HUES48 (cell line): ENCODE measurements around the gene ARHGEF19.
"Not testable (repeated sequence)": the region's sequence is repeated elsewhere in the genome, so short reads cannot be mapped to it uniquely, and the experiment has no call there.

Experiments
- H3K27ac ChIP-seq: one replicate; pipeline ENCODE4 v1.7.0; 2013; ENCODE audit warnings: low read depth, low read length, inconsistent platforms
- H3K27me3 ChIP-seq: 2 replicates; pipeline ENCODE4 v1.6.1; 2013; ENCODE audit warnings: mild to moderate bottlenecking, low read length; ENCODE audit not compliant: control insufficient read depth, insufficient read depth
- H3K36me3 ChIP-seq: 2 replicates; pipeline ENCODE4 v1.6.1; 2013; ENCODE audit warnings: low read length; ENCODE audit not compliant: control insufficient read depth, insufficient read depth
- H3K4me1 ChIP-seq: 2 replicates; pipeline ENCODE4 v1.6.1; 2013; ENCODE audit warnings: mild to moderate bottlenecking, low read length; ENCODE audit not compliant: control insufficient read depth, insufficient read depth
- H3K4me3 ChIP-seq: 2 replicates; pipeline ENCODE4 v1.5.1; 2013; ENCODE audit warnings: mild to moderate bottlenecking, low read depth, low read length
- H3K9ac ChIP-seq: 2 replicates; pipeline ENCODE4 v1.6.1; 2013; ENCODE audit warnings: mild to moderate bottlenecking, low read depth, low read length, moderate library complexity
- H3K9me3 ChIP-seq: 2 replicates; pipeline ENCODE4 v1.6.1; 2013; ENCODE audit warnings: low read length; ENCODE audit not compliant: control insufficient read depth, insufficient read depth

Gene ARHGEF19

DNA sequence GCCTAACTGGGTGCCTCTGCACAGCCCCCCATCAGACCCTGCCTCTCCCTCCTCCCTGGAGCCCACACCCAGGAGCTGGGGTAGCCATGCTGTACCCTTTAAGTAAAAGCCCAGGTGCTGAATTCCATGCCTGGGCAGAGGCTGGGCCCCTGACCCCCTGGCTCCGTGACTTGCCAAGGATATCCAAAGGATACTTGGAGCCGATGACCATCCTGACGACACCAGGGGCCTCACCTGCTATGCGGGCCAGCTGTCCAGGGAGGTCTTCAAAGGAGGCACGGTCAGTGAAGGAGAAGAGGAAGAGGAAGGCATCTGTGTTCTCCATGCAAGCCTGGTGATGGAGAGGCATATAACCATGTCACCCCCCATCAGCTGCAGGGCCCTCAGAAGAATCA is 19.9 kb upstream of the ARHGEF19 start:
- Histone ChIP-seq H3K27ac (no peak overlapping the region), H3K9ac (no peak overlapping the region), H3K27me3 (peaks cover 19% of the 10 kb centered on the region), H3K36me3 (no peaks in the 10 kb centered on the region), H3K9me3 (no peaks in the 10 kb centered on the region), H3K4me1 (peaks cover 17% of the 10 kb centered on the region), H3K4me3 (no peak overlapping the region)

GRCh38 chr1:16231331-16232315 is 19.2 kb upstream of the ARHGEF19 start:
- Histone ChIP-seq H3K9me3 (no peaks in the 10 kb centered on the region), H3K9ac (no peak overlapping the region), H3K27me3 (peaks cover 25% of the 10 kb centered on the region), H3K36me3 (no peaks in the 10 kb centered on the region), H3K27ac (no peak overlapping the region), H3K4me3 (no peak overlapping the region), H3K4me1 (peaks cover 16% of the 10 kb centered on the region)

DNA sequence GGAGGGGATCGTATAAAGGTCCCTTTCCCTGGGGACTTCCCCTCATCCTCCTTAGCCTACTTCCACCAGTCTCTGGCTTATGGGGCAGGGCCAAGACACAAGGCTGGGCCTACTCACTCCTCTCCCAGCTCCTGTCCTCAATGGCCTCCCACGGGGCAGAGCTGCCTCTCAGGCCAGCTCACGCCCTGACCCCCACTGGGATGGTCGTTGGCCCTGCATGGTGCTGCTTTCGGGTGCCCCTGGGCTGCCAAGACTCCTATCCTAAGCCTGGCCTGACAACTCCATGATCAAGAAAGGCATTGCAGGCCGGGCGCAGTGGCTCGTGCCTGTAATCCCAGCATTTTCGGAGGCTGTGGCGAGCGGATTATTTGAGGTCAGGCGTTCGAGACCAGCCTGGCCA is 18.3 kb upstream of the ARHGEF19 start:
- Histone ChIP-seq H3K4me3 (no peak overlapping the region), H3K9ac (no peak overlapping the region), H3K4me1 (peaks cover 19% of the 10 kb centered on the region), H3K9me3 (no peaks in the 10 kb centered on the region), H3K36me3 (no peaks in the 10 kb centered on the region), H3K27ac (no peak overlapping the region), H3K27me3 (peaks cover 34% of the 10 kb centered on the region)

- no peaks in the 10 kb centered on the region for H3K9me3 ChIP-seq
- no peak overlapping the region for H3K4me3 ChIP-seq
- no peaks in the 10 kb centered on the region for H3K36me3 ChIP-seq
- H3K4me1 ChIP-seq, result peaks cover 19% of the 10 kb centered on the region
- H3K9ac ChIP-seq, result no peak overlapping the region
- peaks cover 40% of the 10 kb centered on the region for H3K27me3 ChIP-seq
- no peak overlapping the region for H3K27ac ChIP-seq
These were observed 17.7 kb upstream of the ARHGEF19 start for GRCh38 chr1:16229976-16230740.

DNA sequence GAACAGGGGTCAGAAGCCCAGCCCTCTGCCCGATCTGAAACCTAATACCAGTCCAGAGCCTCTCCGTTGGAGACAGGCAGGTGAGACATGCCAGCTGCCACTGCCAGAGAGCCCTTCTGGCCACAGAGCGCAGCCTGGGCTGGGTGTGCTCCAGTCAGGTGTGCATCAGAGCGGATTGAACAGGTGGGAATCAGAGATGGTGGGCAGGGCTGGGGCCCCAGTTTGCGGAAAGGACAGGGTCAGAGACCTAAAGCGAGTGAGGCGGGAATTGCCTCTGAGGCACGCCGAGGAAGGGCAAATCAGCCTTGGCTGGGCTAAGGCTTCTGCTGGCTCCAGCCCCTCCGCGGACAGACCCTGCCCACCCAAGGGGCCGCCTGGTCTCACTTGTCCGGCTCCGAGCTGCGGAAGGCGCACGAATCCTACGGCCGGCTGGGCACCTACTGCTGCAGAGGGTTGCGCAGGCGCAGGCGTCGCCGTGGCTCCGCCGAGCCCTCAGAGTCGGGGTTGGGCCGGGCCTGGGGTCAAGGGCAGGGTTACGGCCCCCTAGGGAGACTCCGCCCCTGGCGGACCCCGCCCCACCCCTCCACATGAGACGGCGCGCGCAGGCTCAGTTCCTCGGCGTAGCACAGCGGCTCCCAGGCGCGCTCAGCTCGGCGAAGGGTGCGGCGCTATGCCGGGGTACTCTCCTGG is 14.2 kb upstream of the ARHGEF19 start:
- peaks cover 48% of the 10 kb centered on the region for H3K27me3 ChIP-seq

GRCh38 chr1:16226129-16226489 is 13.7 kb upstream of the ARHGEF19 start:
- peak overlapping the region; percentile 85 for H3K4me3 ChIP-seq
- H3K36me3 ChIP-seq, result no peaks in the 10 kb centered on the region
- no peak overlapping the region for H3K27ac ChIP-seq
- peaks cover 19% of the 10 kb centered on the region for H3K4me1 ChIP-seq
- no peak overlapping the region for H3K9ac ChIP-seq
- peaks cover 48% of the 10 kb centered on the region for H3K27me3 ChIP-seq
- no peaks in the 10 kb centered on the region for H3K9me3 ChIP-seq

More for the DNA sequence above, 14.2 kb upstream of the ARHGEF19 start:
- peaks cover 19% of the 10 kb centered on the region for H3K4me1 ChIP-seq
- no peaks in the 10 kb centered on the region for H3K36me3 ChIP-seq
- H3K27ac ChIP-seq, result no peak overlapping the region
- H3K4me3 ChIP-seq, result peak overlapping the region; percentile 85
- H3K9ac ChIP-seq, result no peak overlapping the region
- H3K9me3 ChIP-seq, result no peaks in the 10 kb centered on the region

DNA sequence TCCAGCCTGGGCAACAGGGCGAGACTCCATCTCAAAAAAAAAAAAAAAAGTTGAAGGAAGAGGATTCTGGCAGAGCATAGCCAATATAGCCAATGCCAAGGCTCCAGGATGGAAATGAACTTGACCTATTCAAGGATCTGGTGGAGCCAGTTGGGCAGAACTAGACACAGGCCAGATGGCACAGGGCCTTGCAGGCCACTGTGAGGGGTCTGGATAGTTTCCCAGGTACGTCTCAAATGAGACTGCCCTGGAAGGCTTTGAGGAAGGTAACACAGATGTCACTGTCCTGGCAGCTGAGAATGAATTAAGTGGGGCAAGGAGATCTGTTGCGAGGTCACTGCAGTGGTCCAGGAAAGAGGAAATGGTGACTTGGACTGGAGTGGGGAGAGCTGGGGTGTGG is 12.0 kb upstream of the ARHGEF19 start:
- no peak overlapping the region for H3K4me3 ChIP-seq
- peaks cover 45% of the 10 kb centered on the region for H3K27me3 ChIP-seq
- H3K9me3 ChIP-seq, result no peaks in the 10 kb centered on the region
- peaks cover 19% of the 10 kb centered on the region for H3K4me1 ChIP-seq
- no peak overlapping the region for H3K27ac ChIP-seq
- no peaks in the 10 kb centered on the region for H3K36me3 ChIP-seq
- no peak overlapping the region for H3K9ac ChIP-seq

GRCh38 chr1:16222716-16223115 is 10.3 kb upstream of the ARHGEF19 start:
- not testable (repeated sequence) for H3K36me3 ChIP-seq, H3K27ac ChIP-seq, H3K4me3 ChIP-seq, H3K9ac ChIP-seq, H3K9me3 ChIP-seq, H3K4me1 ChIP-seq
- H3K27me3 ChIP-seq, result peaks cover 33% of the 10 kb centered on the region

GRCh38 chr1:16221499-16221898 is 9.0 kb upstream of the ARHGEF19 start:
- Histone ChIP-seq H3K27me3 (peaks cover 28% of the 10 kb centered on the region), H3K9ac (no peak overlapping the region), H3K9me3 (no peaks in the 10 kb centered on the region), H3K36me3 (no peaks in the 10 kb centered on the region), H3K4me3 (no peak overlapping the region), H3K27ac (no peak overlapping the region), H3K4me1 (peaks cover 8% of the 10 kb centered on the region)

DNA sequence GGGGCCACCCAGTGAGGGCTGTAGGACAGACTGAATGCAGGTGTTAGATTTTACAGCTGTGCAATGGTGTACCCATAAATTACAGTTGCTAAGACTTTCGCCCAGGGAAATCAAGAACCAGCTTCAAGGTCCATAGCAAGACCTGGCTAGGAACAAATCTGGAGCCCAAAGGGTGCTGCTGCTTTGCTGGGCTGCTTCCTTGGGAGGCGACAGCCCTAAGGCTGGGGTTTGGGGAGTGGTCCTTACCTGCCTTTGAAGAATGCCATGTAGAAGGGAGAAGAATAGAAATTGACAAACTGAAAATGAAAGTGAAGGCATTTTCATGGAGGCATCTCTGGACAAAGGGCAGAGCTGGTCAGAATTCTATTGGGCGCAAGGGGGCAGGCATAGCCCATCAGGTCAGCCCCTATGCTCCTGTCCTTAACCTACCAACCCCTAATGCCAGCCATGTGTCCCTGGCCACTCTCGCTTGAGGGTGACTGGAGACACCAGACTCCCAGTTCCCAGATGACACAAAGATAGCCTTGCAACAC is 7.6 kb upstream of the ARHGEF19 start:
- H3K4me3 ChIP-seq, result no peak overlapping the region
- no peaks in the 10 kb centered on the region for H3K9me3 ChIP-seq
- H3K36me3 ChIP-seq, result no peaks in the 10 kb centered on the region
- peaks cover 7% of the 10 kb centered on the region for H3K4me1 ChIP-seq
- H3K27me3 ChIP-seq, result peaks cover 16% of the 10 kb centered on the region
- H3K27ac ChIP-seq, result no peak overlapping the region
- no peak overlapping the region for H3K9ac ChIP-seq
